Esophagus muscularis mucosa (tissue), 4 donors: Measurements from ENCODE around the gene ATRN. TPM values are rescaled to one million over a fixed set of nuclear protein-coding genes. Genes with fewer than 3 reads are reported as not detected.

Experiments used
- DNase-seq: peaks from one replicate; pipeline ENCODE4 v3.0.0-alpha.2; 2017; ENCODE audit errors: extremely low spot score
- H3K27ac ChIP-seq, 4 donors: fragments of 200-600 bp; sonication (generic); replicated peaks in 1 of 4; 1 replicate in 3 of 4; 2 replicates in 1 of 4; pipeline ENCODE4 v1.5.1; 2016 to 2019; ENCODE audit warnings: mild to moderate bottlenecking in 1 of 4
- H3K27me3 ChIP-seq, 4 donors: fragments of 200-600 bp; sonication (generic); one replicate each; pipeline versions ENCODE4 v1.5.1 to v1.6.0; 2016 to 2019
- H3K36me3 ChIP-seq, 4 donors: fragments of 200-600 bp; sonication (generic); one replicate each; pipeline ENCODE4 v1.5.1; 2016 to 2019
- H3K4me1 ChIP-seq, 4 donors: fragments of 200-600 bp; sonication (generic); one replicate each; pipeline ENCODE4 v1.5.1; 2016 to 2019
- H3K4me3 ChIP-seq, 4 donors: fragments of 200-600 bp; sonication (generic); 1 replicate in 2 of 4; 2 replicates in 2 of 4; pipeline ENCODE4 v1.5.1; 2016 to 2019; ENCODE audit warnings: mild to moderate bottlenecking in 4 of 4, moderate library complexity in 1 of 4
- H3K9me3 ChIP-seq, 4 donors: fragments of 200-600 bp; sonication (generic); 1 replicate in 3 of 4; 2 replicates in 1 of 4; pipeline ENCODE4 v1.5.1; 2016 to 2019
- EP300 ChIP-seq: sonication (generic); formaldehyde crosslinking; IDR thresholded peaks from one replicate; pipeline ENCODE4 v1.6.1; 2017; ENCODE audit warnings: antibody characterized with exemption
- POLR2A ChIP-seq: fragments of 450-650 bp; IDR thresholded peaks from one replicate; pipeline ENCODE4 v1.6.1; 2017; ENCODE audit warnings: antibody characterized with exemption, moderate library complexity, mild to moderate bottlenecking, low read depth
- POLR2AphosphoS5 ChIP-seq, 2 donors: sonication (generic); formaldehyde crosslinking; IDR thresholded peaks; one replicate each; pipeline ENCODE4 v1.6.1; 2017; ENCODE audit warnings: antibody characterized with exemption in 2 of 2
- WGBS: methylation state at CpG from one replicate; pipeline ENCODE4 v1.1.5; 2018; 5-methylcytosine and 5-hydroxymethylcytosine counted together
- intact Hi-C: fragments of 100-400 bp; cut with DNase I; formaldehyde crosslinking; loops from one replicate; pipeline ENCODE4 v1.15.1; 2023
- total RNA-seq, 4 donors: library from RNA; depleted of rRNA; stranded (reverse); fragments of >200 nt; gene quantifications; one replicate each; pipeline versions ENCODE4 v1.1.0 to v1.2.1, GENCODE V29; 2016
- TF ChIP-seq, protein P1 (sequence below), 3 experiments: fragments of 200-600 bp in 2 of 3; fragments of 450-650 bp in 1 of 3; sonication (generic) in 2 of 3; IDR thresholded peaks; one replicate each; pipeline ENCODE4 v1.5.1; 2017 to 2019; ENCODE audit warnings: antibody characterized with exemption in 3 of 3, mild to moderate bottlenecking in 2 of 3, moderate library complexity in 1 of 3

ATRN gene
- total RNA-seq, 4 donors from 2014 or later, result 14.1 to 19.1 (median 18.0) TPM

DNA sequence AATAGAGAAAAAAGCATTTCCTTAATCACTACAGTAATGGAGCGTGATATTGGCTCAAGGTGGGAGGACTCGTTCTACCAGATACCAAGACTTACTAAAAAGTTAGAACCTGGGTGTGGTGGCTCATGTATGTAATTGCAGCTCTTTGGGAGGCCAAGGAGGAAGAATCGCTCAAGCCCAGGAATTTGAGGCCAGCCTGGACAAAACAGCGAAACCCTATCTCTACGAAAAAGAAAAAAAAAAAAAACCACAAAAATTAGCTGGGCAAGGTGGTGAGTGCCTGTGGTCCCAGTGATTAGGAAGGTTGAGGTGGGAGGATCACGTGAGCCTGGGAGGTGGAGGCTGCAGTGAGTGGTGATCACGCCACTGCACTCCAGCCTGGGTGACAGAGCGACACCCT is 24.0 kb upstream of the ATRN start:
- intact Hi-C loops, result no loop called here
- 92% methylated on average over 8 of the region's 8 CpGs for WGBS

DNA sequence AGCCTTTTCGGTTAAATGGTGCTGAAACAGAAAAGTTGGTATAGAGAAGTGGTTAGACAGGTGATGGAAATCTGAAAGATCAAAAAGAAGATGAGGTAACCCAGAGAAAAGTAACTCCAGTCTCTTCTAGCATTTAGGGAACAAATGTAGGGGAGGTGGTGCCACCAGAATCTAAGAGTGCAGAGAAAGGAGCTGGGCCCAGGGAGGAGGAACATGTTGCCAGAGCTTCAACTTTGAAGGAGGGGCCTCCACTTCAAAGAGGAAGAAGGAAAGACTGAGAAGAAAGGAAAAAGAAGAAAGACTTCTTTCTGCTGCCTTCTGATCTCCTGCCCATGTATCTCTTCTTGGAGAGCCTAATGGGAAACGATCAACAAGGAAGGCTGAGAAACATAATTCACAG is 23.5 kb upstream of the ATRN start:
- Histone ChIP-seq H3K27ac (no peak overlapping the region), H3K27me3 (no peaks in the 10 kb centered on the region), H3K9me3 (no peaks in the 10 kb centered on the region), H3K4me1 (no peaks in the 10 kb centered on the region), H3K36me3 (no peaks in the 10 kb centered on the region), H3K4me3 (no peak overlapping the region)
- no peak for DNase-seq
- TF ChIP-seq, protein P1, sequence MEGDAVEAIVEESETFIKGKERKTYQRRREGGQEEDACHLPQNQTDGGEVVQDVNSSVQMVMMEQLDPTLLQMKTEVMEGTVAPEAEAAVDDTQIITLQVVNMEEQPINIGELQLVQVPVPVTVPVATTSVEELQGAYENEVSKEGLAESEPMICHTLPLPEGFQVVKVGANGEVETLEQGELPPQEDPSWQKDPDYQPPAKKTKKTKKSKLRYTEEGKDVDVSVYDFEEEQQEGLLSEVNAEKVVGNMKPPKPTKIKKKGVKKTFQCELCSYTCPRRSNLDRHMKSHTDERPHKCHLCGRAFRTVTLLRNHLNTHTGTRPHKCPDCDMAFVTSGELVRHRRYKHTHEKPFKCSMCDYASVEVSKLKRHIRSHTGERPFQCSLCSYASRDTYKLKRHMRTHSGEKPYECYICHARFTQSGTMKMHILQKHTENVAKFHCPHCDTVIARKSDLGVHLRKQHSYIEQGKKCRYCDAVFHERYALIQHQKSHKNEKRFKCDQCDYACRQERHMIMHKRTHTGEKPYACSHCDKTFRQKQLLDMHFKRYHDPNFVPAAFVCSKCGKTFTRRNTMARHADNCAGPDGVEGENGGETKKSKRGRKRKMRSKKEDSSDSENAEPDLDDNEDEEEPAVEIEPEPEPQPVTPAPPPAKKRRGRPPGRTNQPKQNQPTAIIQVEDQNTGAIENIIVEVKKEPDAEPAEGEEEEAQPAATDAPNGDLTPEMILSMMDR (IDR thresholded peaks at IDR 0.05), result no peak
- TF ChIP-seq POLR2A (no peak), POLR2AphosphoS5 (IDR thresholded peaks at IDR 0.05) (no peak), EP300 (no peak)
- intact Hi-C loops, result no loop called here
- 81% methylated on average over 2 of the region's 2 CpGs for WGBS

More for the DNA sequence above, 24.0 kb upstream of the ATRN start:
- H3K4me1 ChIP-seq, result no peaks in the 10 kb centered on the region
- DNase-seq, result no peak
- no peaks in the 10 kb centered on the region for H3K9me3 ChIP-seq
- H3K27ac ChIP-seq, result no peak overlapping the region
- H3K36me3 ChIP-seq, result no peaks in the 10 kb centered on the region
- TF ChIP-seq, protein P1 (IDR thresholded peaks at IDR 0.05), result no peak
- TF ChIP-seq POLR2AphosphoS5 (IDR thresholded peaks at IDR 0.05), result no peak
- TF ChIP-seq EP300, result no peak
- TF ChIP-seq POLR2A, result no peak
- H3K27me3 ChIP-seq, result no peaks in the 10 kb centered on the region
- no peak overlapping the region for H3K4me3 ChIP-seq

- H3K4me1 ChIP-seq, result no peaks in the 10 kb centered on the region
- H3K4me3 ChIP-seq, result no peak overlapping the region
- TF ChIP-seq, protein P1 (IDR thresholded peaks at IDR 0.05), result no peak
- TF ChIP-seq POLR2A (no peak), EP300 (no peak), POLR2AphosphoS5 (IDR thresholded peaks at IDR 0.05) (no peak)
- intact Hi-C loops, result no loop called here
- no peaks in the 10 kb centered on the region for H3K27me3 ChIP-seq
- no peak overlapping the region for H3K27ac ChIP-seq
- no peak for DNase-seq
- H3K36me3 ChIP-seq, result no peaks in the 10 kb centered on the region
- H3K9me3 ChIP-seq, result no peaks in the 10 kb centered on the region
- 79% methylated on average over 1 of the region's 1 CpG for WGBS
Observed at GRCh38 chr20:3449319-3449718, 21.5 kb upstream of the ATRN start.

GRCh38 chr20:3452136-3452535 is 18.7 kb upstream of the ATRN start:
- intact Hi-C loops, result no loop called here
- no peak for DNase-seq
- 82% methylated on average over 2 of the region's 2 CpGs for WGBS
- H3K4me1 ChIP-seq, result no peaks in the 10 kb centered on the region
- TF ChIP-seq, protein P1 (IDR thresholded peaks at IDR 0.05), result no peak
- TF ChIP-seq POLR2A (no peak), POLR2AphosphoS5 (IDR thresholded peaks at IDR 0.05) (no peak), EP300 (no peak)
- H3K9me3 ChIP-seq, result no peaks in the 10 kb centered on the region
- H3K36me3 ChIP-seq, result no peaks in the 10 kb centered on the region
- H3K27me3 ChIP-seq, result peaks cover 0 to 2% (median 0%) of the 10 kb centered on the region in 4 donors
- H3K4me3 ChIP-seq, result no peak overlapping the region
- no peak overlapping the region for H3K27ac ChIP-seq

- Histone ChIP-seq H3K27me3 (peaks cover 0 to 2% (median 0%) of the 10 kb centered on the region in 4 donors), H3K27ac (no peak overlapping the region), H3K9me3 (no peaks in the 10 kb centered on the region), H3K4me1 (no peaks in the 10 kb centered on the region), H3K4me3 (no peak overlapping the region), H3K36me3 (no peaks in the 10 kb centered on the region)
- DNase-seq, result no peak
- TF ChIP-seq POLR2AphosphoS5 (IDR thresholded peaks at IDR 0.05) (no peak), POLR2A (no peak), EP300 (no peak)
- TF ChIP-seq, protein P1 (IDR thresholded peaks at IDR 0.05), result no peak
- 72% methylated on average over 4 of the region's 4 CpGs for WGBS
- intact Hi-C loops, result no loop called here
Observed at GRCh38 chr20:3452690-3453089, 18.1 kb upstream of the ATRN start.
